GM19467 (cell line): Measurements from ENCODE around the gene HUWE1.
"Not testable (repeated sequence)": the region's sequence is repeated elsewhere in the genome, so short reads cannot be mapped to it uniquely, and the experiment has no call there.

Experiments
- ATAC-seq: cut with Tn5 transposase; IDR thresholded peaks from one replicate; pipeline ENCODE4 v1.9.1; 2021; ENCODE audit warnings: mild to moderate bottlenecking, moderate library complexity; ENCODE audit not compliant: unreplicated experiment

Gene HUWE1, protein sequence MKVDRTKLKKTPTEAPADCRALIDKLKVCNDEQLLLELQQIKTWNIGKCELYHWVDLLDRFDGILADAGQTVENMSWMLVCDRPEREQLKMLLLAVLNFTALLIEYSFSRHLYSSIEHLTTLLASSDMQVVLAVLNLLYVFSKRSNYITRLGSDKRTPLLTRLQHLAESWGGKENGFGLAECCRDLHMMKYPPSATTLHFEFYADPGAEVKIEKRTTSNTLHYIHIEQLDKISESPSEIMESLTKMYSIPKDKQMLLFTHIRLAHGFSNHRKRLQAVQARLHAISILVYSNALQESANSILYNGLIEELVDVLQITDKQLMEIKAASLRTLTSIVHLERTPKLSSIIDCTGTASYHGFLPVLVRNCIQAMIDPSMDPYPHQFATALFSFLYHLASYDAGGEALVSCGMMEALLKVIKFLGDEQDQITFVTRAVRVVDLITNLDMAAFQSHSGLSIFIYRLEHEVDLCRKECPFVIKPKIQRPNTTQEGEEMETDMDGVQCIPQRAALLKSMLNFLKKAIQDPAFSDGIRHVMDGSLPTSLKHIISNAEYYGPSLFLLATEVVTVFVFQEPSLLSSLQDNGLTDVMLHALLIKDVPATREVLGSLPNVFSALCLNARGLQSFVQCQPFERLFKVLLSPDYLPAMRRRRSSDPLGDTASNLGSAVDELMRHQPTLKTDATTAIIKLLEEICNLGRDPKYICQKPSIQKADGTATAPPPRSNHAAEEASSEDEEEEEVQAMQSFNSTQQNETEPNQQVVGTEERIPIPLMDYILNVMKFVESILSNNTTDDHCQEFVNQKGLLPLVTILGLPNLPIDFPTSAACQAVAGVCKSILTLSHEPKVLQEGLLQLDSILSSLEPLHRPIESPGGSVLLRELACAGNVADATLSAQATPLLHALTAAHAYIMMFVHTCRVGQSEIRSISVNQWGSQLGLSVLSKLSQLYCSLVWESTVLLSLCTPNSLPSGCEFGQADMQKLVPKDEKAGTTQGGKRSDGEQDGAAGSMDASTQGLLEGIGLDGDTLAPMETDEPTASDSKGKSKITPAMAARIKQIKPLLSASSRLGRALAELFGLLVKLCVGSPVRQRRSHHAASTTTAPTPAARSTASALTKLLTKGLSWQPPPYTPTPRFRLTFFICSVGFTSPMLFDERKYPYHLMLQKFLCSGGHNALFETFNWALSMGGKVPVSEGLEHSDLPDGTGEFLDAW (N-terminal part only)

DNA sequence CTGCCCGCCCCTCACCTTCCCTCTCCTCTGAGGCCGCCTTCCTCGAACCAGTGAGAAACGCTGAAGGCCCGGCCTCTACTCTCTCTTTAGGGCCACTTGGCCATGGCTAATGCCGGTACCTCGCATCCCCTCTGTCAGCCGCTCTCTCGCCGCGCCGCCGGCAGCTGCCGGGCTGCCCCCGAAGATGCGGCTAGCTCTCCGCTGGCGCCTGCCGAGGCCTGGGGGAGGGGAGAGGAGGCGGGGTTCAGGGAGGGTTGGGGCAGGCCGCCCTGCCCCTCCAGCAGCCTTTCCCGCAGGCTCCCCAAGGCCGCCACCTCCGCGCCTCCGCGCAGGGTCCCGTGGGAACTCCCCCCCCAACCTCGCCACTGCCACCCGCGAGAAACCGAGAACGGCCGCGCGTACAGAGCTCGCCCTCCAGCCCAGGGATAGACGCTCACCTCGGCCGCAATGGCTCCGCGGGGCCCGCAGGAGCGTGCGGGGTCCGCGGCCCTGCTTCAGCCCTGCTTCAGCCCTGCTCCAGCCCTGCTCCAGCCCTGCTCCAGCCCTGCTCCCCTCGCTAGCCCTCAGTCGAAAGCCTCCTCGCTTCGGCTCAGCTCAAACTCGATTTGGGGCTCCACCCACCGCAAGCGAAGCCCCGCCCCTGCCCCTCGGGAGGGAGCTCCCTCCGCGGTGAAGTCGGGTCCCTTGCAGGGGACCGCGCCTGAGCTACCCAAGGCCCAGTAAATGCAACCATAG is at the start of gene HUWE1:
HUWE1 (minus strand) TSS at position 569 of the 735 bp plus-strand sequence. CDS start 32,612 bp downstream, outside the sequence.
- ATAC-seq = peak; percentile 34

DNA sequence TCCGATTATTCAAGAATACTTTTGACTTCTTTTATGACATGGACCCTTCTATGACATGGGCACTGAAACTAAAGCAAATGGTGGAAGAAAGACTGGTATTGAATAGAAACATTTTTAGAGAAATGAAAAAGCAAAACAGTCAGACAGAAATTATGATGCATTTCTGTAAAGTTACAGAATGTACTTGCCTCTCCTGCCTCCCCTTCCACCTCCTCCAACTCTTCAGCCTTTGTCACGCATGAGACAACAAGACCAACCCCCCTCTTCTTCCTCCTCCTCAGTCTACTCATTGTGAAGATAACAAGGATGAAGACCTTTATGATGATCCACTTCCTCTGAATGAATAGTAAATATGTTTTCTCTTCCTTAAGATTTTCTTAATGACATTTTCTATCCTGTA is 46.3 kb upstream of the HUWE1 start:
- no peak for ATAC-seq

DNA sequence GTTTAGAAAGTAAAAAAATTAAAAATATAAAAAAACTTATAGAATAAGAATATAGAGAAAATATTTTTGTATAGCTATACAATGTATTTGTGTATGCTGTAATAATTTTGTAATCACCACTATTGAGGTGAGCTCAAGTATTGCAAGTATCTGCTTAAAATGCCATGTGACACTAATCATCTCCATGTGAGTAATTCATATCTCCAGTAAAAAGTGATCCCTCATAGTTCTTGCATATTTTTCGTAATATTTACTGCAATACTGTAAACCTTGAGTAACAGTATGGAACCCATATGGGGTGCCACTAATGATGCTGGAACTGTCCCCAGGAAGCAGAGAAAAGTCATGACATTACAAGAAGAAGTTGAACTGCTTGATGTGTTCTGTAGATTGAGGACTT is 43.2 kb upstream of the HUWE1 start:
- ATAC-seq = no peak

DNA sequence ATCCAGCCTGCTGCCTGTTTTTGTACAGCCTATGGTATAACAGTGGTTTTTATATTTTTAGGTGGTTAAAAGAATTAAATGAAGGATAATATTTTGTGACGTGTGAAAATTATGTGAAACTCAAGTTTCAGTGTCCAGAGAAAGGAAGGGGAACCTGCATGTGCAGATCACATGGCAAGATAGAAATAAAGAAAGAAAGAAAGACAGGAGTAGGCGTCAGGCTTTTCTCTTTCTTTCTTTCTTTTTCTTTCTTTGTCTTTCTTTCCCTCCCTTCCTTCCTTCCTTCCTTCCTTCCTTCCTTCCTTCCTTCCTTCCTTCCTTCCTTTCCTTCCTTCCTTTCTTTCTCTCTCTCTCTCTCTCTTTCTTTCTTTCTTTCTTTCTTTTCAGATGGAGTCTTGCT is 42.0 kb upstream of the HUWE1 start:
- no peak for ATAC-seq

DNA sequence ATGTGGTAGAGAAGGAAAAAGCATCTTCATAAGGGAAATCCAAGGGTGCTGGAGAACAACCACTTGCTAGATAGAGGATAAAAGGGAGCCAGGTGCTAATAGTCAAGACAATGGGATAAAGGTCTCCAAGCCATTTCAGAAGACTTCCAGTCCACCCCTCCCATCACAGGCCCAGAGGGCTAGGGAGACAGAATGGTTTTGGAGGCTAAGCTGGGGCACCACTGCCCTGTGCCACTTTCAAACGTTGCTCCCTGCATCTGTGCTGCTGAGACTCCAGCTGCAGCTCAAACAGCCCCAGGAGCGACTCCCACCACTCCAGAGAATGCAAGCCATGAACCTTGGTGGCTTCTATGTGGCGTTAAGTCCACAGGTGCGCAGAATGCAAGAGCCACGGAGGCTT is 38.4 kb upstream of the HUWE1 start:
- no peak for ATAC-seq

DNA sequence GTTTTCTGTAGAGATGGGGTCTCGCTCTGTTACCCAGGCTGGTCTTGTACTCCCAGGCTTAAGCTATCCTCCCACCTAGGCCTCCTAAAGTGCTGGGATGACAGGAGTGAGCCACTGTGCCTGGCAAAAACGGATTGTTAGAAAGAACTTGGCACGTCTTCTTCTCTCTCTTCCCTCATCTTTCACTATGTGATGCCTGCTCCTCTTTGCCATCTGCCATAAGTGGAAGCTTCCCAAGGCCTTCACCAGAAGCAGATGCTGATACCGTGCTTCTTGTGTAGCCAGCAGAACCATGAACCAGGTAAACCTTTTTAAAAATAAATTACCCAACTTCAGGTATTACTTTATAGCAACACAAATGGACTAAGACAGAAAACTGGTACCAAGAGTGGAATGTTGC is 36.9 kb upstream of the HUWE1 start:
- no peak for ATAC-seq

DNA sequence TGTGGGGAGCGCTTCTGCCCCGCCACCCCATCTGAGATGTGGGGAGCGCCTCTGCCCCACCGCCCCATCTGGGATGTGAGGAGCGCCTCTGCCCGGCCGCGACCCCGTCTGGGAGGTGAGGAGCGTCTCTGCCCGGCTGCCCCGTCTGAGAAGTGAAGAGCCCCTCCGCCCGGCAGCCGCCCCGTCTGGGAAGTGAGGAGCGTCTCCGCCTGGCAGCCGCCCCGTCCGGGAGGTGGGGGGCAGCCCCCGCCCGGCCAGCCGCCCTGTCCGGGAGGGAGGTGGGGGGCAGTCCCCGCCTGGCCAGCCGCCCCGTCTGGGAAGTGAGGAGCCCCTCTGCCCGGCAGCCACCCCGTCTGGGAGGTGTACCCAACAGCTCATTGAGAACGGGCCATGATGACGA is 35.1 kb upstream of the HUWE1 start:
- ATAC-seq = not testable (repeated sequence)

DNA sequence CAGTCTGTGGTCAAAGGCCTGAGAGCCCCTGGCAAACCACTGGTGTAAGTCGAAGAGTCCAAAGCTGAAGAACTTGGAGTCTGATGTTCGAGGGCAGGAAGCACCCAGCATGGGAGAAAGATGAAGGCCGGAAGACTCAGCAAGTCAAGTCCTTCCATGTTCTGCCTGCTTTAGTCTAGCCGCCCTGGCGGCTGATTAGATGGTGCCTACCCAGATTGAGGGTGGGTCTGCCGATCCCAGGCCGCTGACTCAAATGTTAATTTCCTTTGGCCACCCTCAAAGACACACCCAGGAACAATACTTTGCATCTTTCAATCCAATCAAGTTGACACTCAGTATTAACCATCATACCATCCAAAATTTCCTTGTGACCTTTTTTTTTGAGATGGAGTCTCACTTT is 33.1 kb upstream of the HUWE1 start:
- not testable (repeated sequence) for ATAC-seq

DNA sequence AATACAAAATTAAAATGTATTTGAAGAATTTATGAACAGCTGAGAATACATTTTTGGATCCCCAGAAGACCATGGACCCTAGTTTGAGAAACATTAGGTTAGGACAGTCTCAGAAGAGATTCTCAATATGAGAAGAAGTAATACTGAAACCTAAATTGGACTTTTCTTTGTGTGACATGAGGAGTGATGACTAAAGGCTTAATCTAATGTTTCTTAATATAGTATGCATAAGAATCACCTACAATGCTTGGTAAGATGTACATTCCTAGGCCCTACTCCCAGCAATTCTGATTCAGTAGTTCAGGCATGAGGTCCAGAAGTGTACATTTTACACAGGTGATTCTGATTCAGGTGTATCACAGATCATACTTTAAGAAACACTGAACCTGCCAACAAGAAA is 31.6 kb upstream of the HUWE1 start:
- no peak for ATAC-seq

DNA sequence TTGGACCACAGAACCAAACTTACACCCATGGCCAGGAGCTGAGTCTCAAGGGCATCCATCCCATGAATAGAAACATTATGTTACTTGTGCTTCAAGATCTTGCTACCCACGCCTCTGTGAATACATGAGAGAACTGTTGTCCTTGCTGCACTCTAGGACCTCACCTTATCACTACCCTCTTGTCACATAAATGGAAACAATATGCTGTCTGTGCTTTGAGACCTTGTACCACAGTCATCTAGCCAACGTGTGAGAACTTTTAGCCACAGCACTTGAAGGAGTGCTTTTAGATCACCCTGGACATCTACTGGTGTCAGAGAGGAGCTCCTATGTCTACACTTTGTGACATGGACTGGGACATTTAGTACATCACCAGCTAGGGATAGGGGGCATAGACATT is 30.7 kb upstream of the HUWE1 start:
- ATAC-seq = no peak

DNA sequence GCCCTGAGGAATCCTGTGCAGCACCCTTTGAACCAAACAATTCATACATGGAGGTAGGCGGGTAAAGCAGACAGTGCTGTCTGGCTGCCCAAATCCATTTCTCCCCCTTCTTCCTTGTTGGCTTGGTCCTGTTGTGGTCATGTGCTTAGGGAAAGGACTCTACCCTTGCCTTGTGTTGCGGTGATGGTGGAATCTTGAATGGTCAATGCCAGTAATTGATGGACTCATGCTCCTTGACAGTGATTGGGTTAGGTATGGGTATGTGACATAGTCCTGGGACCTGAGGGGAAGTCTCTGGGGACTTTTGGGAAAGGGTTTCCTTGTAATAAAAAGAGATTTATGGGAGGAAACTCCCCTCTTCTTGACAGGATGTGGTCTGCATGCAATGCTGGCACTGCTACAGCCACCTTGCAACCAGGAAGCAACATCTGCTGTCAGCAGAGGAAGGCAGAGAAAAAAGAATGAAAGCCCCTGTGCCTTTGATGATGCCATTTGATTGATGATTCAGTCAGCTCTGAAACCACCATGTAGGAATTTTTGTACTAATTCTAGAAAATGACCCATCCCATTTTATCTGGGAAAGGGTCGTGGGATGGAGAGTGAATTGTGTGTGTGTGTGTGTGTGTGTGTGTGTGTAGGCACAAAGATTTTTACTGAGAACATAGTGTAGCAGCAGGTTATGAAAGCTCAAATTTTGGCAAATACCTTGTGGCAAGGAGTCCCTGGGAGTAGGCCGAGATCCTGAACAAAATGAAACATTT is 30.0 kb upstream of the HUWE1 start:
- no peak for ATAC-seq

DNA sequence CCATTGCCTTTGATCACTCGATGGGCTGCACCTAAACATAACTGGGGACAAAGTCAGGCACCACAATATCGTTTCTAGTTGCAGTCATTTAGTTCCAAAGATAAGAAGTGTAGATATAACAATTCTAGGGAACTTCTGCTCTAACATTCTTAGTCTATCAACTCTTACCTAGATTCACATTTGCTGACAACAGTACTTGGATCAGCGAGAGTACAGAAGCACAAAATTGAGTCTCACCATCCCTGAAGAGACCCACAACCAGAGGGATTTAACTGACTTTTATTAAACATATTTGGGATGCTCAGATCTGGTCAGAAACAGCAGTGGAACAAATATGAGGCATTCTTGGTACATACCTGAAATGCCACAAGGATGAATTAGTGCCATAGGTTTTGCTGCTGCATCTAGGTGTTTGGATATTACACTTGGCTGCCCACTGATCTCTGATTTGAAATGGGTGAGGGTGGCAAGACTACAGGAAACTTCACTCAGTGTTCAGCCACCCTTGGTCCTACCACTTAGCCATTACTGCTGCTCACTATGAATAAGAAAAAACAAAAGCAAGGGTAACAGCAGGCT is 28.9 kb upstream of the HUWE1 start:
- ATAC-seq = no peak

DNA sequence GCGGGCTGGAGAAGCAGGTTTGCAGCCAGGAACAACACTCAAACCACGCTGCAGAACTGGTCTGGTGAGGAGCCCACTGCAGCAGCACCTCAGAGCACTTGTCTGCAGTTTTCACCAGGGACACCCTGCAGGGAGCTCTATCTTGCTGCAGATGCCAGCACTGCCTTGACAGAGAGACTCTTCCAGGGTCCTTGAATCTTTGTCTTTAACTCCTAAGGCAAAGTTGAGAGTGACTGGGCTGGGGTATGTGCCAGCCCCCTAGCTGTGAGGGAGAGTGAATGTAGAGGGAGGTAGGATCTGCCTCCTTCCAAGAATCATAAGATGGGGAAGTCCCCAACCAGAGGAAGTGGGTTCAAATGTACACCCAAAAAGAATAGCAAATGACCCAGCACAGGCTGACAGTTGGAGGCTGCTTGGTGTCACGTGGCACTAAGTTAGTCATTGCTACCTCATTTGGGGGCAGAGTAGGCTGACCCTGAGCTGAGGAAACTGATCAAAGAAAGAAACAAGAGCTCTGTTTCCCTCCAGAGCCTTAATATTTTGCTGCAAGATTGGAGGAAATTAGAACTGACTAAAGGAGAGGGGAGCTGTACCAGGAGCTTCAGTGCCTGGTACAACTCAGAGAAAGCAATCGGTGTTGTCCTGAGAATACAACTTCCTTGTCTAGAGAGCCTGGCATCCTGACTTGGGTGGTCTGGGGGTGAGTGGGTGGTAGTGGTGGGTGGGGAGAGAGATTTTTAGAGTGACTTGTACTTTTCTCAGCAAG is 28.2 kb upstream of the HUWE1 start:
- ATAC-seq = peak; percentile 66

DNA sequence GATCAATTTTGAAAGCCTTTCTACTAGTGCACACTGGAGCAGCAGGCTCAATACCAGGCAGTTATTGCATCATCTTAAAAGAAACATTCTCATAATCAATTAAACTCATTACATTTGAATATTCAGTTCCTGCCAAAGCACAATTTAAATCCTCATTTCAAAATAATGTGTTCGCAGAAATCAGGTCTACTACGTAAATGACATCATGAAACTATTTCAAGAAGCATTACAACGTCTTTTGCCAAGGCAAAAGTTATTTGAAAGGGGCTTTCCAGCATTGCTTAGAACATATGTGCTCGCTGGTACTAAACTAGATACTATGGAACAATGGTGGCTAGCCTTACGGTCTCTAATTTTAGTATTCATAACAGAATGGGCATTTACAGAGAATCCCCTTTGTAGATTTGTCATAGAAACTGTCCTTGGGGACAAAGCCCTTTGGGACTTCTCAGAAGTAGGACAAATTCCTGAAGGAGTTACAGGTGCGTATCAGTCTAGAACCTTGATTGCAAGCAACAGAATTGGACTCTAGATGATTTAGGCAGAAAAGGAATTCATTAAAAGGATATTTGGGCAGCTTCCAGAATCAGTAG is 27.6 kb upstream of the HUWE1 start:
- ATAC-seq = peak; percentile 21

DNA sequence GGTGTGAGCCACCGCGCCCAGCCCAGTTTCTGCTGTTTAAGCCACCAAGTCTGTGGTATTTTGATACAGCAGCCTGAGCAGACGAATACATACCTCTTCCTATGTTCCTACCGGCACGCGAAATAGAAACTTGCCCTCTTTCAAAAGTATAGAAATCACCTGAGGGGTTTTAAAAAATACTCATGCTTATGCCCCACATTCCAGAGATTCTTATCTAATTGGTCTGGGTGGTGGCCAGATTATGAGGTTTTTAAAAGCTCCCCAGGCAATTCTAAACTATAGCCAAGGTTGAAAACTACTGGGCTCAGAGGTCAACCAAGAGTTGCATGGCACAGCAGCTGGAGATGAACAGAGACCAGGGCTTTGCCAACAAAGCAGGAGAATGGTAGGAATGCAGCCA is 24.9 kb upstream of the HUWE1 start:
- no peak for ATAC-seq

DNA sequence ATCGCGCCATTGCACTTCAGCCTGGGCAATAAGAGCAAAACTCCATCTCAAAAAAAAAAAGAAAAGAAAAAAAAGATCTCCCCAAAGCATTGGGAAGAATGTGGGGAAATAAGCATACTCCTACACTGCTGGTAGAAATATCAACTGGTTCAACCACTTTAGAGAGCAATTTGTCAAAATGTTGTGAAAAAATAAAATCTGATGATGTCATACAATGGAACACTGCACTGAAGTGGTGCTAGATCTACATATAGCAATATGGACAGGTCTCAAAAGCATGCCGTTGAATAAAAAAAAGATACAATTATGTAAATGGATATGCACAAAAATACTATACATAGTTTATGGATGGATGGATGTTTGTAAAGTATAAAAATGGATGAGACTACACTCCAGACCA is 18.3 kb upstream of the HUWE1 start:
- no peak for ATAC-seq

DNA sequence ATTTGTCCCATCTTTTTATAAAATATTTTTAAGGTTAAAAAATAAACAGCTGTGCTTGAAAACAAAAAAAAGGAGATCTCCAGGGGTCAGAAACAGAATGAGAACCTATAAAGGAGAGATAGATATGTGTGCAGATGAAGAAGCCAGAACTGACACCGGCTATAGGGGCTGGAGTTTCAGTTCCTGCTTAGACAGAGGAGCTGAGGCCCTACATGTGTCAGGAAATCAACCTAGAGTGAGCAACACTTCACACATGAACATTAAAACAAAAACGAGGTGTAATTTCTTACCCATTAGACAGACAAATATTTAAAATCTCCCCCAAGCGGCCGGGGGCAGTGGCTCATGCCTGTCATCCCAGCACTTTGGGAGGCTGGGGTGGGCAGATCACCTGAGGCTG is 17.8 kb upstream of the HUWE1 start:
- no peak for ATAC-seq

DNA sequence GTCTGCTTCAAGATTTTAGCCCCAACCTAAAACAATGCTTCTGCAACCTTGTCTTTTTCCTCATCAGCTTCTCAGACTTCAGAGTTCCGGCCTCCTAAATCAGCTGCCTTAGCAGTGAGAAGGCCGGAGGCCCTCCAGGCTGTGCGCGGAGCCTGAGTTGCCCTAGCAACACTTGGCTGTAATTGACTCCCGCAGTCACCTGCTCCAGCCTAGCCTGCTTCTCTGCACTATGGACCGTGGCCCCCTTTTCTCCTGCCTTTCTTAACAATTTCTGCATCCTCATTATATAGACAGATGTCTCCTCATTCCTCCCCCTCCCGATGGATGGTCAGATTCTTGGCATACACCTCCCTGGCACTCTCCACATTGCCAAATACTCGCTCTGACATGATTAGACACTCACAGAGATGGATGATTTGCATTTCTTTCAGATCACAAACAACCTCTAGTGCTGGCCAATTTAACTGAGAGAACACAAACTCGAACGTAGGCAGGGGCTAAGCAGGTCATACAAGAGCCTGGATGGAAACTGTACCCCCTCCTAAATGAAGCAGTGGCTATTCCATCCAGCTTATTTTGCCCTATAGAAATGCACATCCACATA is 9.5 kb upstream of the HUWE1 start:
- ATAC-seq = no peak
